Hepatocyte (in vitro differentiated cells): ENCODE results near the gene CPED1. TPM values are rescaled to one million over a fixed set of nuclear protein-coding genes. Genes with fewer than 3 reads are reported as not detected.

Experiments used
- DNase-seq: peaks from one replicate; pipeline ENCODE4 v3.0.0-alpha.2; 2016; ENCODE audit warnings: low spot score
- H2AFZ ChIP-seq: fragments of 200-600 bp; sonication (generic); 2 replicates; pipeline ENCODE4 v1.6.0; 2016; ENCODE audit warnings: antibody characterized with exemption, mild to moderate bottlenecking
- H3K27ac ChIP-seq: fragments of 200-600 bp; sonication (generic); 2 replicates; pipeline ENCODE4 v1.5.1; 2016; ENCODE audit warnings: mild to moderate bottlenecking
- H3K27me3 ChIP-seq: fragments of 200-600 bp; sonication (generic); 2 replicates; pipeline ENCODE4 v1.6.1; 2016
- H3K36me3 ChIP-seq: fragments of 200-600 bp; sonication (generic); replicated peaks from 2 replicates; pipeline ENCODE4 v1.5.1; 2016; ENCODE audit warnings: low read depth; ENCODE audit not compliant: insufficient read depth
- H3K4me1 ChIP-seq: fragments of 200-600 bp; sonication (generic); 2 replicates; pipeline ENCODE4 v1.5.1; 2016; ENCODE audit warnings: mild to moderate bottlenecking, moderate library complexity; ENCODE audit not compliant: insufficient read depth
- H3K4me2 ChIP-seq: fragments of 200-600 bp; sonication (generic); 2 replicates; pipeline ENCODE4 v1.6.0; 2016
- H3K4me3 ChIP-seq: fragments of 200-600 bp; sonication (generic); 2 replicates; pipeline ENCODE4 v1.5.1; 2016; ENCODE audit warnings: mild to moderate bottlenecking
- H3K79me2 ChIP-seq: fragments of 200-600 bp; sonication (generic); 2 replicates; pipeline ENCODE4 v1.6.0; 2017; ENCODE audit warnings: mild to moderate bottlenecking
- H3K9me2 ChIP-seq: fragments of 200-600 bp; sonication (generic); replicated peaks from 2 replicates; pipeline ENCODE4 v1.6.0; 2017; ENCODE audit warnings: mild to moderate bottlenecking; ENCODE audit not compliant: insufficient read depth
- H3K9me3 ChIP-seq: fragments of 200-600 bp; sonication (generic); 2 replicates; pipeline ENCODE4 v1.5.1; 2016; ENCODE audit warnings: low read depth, mild to moderate bottlenecking
- H4K20me1 ChIP-seq: fragments of 200-600 bp; sonication (generic); 2 replicates; pipeline ENCODE4 v1.6.0; 2016; ENCODE audit warnings: mild to moderate bottlenecking; ENCODE audit not compliant: insufficient read depth, poor library complexity, severe bottlenecking
- CTCF ChIP-seq: fragments of 200-600 bp; sonication (generic); IDR thresholded peaks from 2 replicates; pipeline ENCODE4 v1.5.1; 2016; ENCODE audit warnings: antibody characterized with exemption, mild to moderate bottlenecking; ENCODE audit not compliant: poor library complexity
- EZH2 ChIP-seq: fragments of 200-600 bp; sonication (generic); IDR thresholded peaks from 2 replicates; pipeline ENCODE4 v1.6.1; 2016; ENCODE audit warnings: antibody characterized with exemption, mild to moderate bottlenecking, borderline replicate concordance
- EZH2phosphoT487 ChIP-seq: fragments of 200-600 bp; sonication (generic); IDR thresholded peaks from one replicate; pipeline ENCODE4 v1.6.1; 2018; ENCODE audit warnings: antibody characterized with exemption, mild to moderate bottlenecking, low read depth, moderate library complexity; ENCODE audit not compliant: unreplicated experiment, severe bottlenecking
- WGBS: methylation state at CpG from one replicate; pipeline ENCODE4 v1.1.6; 2016; ENCODE audit warnings: low lambda C conversion rate; ENCODE audit errors: missing lambda C conversion rate; 5-methylcytosine and 5-hydroxymethylcytosine counted together
- polyA plus RNA-seq: library from polyadenylated mRNA; unstranded; fragments of >200 nt; fragmentation: Nextera tagmentation; extraction: Ambion mirVana; gene quantifications from 2 replicates; pipeline ENCODE4 v1.2.1, GENCODE V29; 2016
- total RNA-seq: library from RNA; depleted of rRNA; stranded (reverse); fragments of >200 nt; gene quantifications from 2 replicates; pipeline ENCODE4 v1.2.3, GENCODE V29; 2014

The CPED1 gene
- total and polyA plus RNA-seq, 2 experiments from 2014 or later, result 10.1 to 30.5 TPM

GRCh38 chr7:121331048-121331447 lies 342.5 kb downstream of the CPED1 start:
- H4K20me1 ChIP-seq, result no peaks in the 10 kb centered on the region
- no peak overlapping the region for H2AFZ ChIP-seq
- no peak for TF ChIP-seq EZH2
- TF ChIP-seq EZH2phosphoT487, result no peak
- no peak for TF ChIP-seq CTCF
- no peak overlapping the region for H3K4me3 ChIP-seq
- H3K27ac ChIP-seq, result no peak overlapping the region
- H3K9me3 ChIP-seq, result no peaks in the 10 kb centered on the region
- H3K79me2 ChIP-seq, result no peaks in the 10 kb centered on the region
- no peak for DNase-seq
- peaks cover 75% of the 10 kb centered on the region for H3K27me3 ChIP-seq
- peak overlapping the region; percentile 94 for H3K4me2 ChIP-seq
- H3K9me2 ChIP-seq, result no peaks in the 10 kb centered on the region
- H3K4me1 ChIP-seq, result peaks cover 7% of the 10 kb centered on the region
- WGBS, result 60% methylated on average over 4 of the region's 4 CpGs
- no peaks in the 10 kb centered on the region for H3K36me3 ChIP-seq

DNA sequence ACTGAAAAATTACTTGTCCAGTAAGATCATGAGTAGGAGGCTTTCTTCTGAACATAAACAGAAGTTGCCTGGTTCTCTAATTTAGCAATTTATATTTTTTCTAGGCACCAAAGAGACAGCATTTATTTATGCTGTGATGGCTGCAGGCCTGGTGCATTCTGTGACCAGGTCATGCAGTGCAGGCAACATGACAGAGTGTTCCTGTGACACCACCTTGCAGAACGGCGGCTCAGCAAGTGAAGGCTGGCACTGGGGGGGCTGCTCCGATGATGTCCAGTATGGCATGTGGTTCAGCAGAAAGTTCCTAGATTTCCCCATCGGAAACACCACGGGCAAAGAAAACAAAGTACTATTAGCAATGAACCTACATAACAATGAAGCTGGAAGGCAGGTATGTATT lies 343.1 kb downstream of the CPED1 start:
- 65% methylated on average over 5 of the region's 5 CpGs for WGBS
- TF ChIP-seq EZH2phosphoT487, result no peak
- no peak for TF ChIP-seq CTCF
- no peak for TF ChIP-seq EZH2
- Histone ChIP-seq H3K4me3 (no peak overlapping the region), H3K4me2 (peak overlapping the region; percentile 94), H3K79me2 (no peaks in the 10 kb centered on the region), H3K9me2 (no peaks in the 10 kb centered on the region), H3K27me3 (peaks cover 75% of the 10 kb centered on the region), H3K36me3 (no peaks in the 10 kb centered on the region), H3K27ac (no peak overlapping the region), H3K9me3 (no peaks in the 10 kb centered on the region), H3K4me1 (peaks cover 7% of the 10 kb centered on the region), H4K20me1 (no peaks in the 10 kb centered on the region), H2AFZ (no peak overlapping the region)
- no peak for DNase-seq

DNA sequence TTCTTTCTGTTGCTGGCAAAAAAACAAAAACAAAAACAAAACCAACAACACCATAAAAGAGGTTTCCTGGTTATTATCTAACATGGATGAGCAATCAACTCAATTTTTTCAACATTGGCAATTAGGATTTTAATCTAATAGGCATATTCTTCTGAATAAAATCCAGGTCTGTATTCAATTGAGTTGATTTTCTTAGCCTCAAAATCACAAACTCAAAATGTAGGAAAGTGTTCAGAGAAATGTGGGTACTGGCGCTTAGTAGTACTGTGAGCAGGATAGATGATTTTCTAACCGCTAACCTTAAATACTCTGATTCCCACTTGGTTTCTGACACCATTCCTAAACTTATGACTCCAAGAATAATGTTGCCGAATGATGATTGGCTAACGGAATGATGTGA lies 345.9 kb downstream of the CPED1 start:
- Histone ChIP-seq H3K27ac (no peak overlapping the region), H3K27me3 (peaks cover 51% of the 10 kb centered on the region)
- WGBS, result 96% methylated on average over 4 of the region's 4 CpGs

More for the DNA sequence above, 345.9 kb downstream of the CPED1 start:
- TF ChIP-seq CTCF, result no peak
- TF ChIP-seq EZH2, result no peak
- no peak for TF ChIP-seq EZH2phosphoT487
- Histone ChIP-seq H3K4me3 (no peak overlapping the region), H3K9me2 (no peaks in the 10 kb centered on the region), H3K4me2 (no peak overlapping the region), H2AFZ (no peak overlapping the region), H4K20me1 (no peaks in the 10 kb centered on the region), H3K36me3 (no peaks in the 10 kb centered on the region), H3K9me3 (no peaks in the 10 kb centered on the region), H3K4me1 (peaks cover 7% of the 10 kb centered on the region), H3K79me2 (no peaks in the 10 kb centered on the region)
- no peak for DNase-seq
